ENCODE data around the gene LYPD1. TPM values are rescaled to one million over a fixed set of nuclear protein-coding genes. Genes with fewer than 3 reads are reported as not detected.

Gene LYPD1
- total and polyA plus RNA-seq, 8 donors = 0.53 to 5.6 (median 1.3) TPM

DNA sequence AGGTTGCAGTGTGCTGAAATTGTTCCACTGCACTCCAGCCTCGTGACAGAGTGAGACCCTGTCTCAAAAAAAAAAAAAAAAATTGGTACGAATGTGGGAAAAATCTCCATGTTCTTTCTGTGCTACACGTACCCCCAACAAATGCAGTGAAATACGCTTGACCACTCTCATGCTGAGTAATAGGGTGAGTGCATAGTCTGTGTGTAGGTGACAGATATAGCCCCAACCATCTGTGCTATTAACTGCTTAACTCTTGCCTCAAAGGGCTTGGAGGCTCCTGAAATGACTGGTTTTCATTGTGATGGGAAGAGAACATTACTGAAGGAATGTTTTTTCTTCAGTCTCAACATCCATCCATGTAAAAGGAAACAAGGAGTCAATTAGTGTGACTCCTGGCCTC is 15.7 kb downstream of the LYPD1 start:
- intact Hi-C loops (cut with DNase I) = no loop called here
- no peaks in the 10 kb centered on the region for H3K27me3 ChIP-seq
- H3K9me3 ChIP-seq = no peaks in the 10 kb centered on the region
- TF ChIP-seq, protein P1, sequence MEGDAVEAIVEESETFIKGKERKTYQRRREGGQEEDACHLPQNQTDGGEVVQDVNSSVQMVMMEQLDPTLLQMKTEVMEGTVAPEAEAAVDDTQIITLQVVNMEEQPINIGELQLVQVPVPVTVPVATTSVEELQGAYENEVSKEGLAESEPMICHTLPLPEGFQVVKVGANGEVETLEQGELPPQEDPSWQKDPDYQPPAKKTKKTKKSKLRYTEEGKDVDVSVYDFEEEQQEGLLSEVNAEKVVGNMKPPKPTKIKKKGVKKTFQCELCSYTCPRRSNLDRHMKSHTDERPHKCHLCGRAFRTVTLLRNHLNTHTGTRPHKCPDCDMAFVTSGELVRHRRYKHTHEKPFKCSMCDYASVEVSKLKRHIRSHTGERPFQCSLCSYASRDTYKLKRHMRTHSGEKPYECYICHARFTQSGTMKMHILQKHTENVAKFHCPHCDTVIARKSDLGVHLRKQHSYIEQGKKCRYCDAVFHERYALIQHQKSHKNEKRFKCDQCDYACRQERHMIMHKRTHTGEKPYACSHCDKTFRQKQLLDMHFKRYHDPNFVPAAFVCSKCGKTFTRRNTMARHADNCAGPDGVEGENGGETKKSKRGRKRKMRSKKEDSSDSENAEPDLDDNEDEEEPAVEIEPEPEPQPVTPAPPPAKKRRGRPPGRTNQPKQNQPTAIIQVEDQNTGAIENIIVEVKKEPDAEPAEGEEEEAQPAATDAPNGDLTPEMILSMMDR (IDR thresholded peaks at IDR 0.05) = no peak
- ATAC-seq (no peak), DNase-seq (no peak)
- no peaks in the 10 kb centered on the region for H3K4me1 ChIP-seq
- no peak overlapping the region for H3K4me3 ChIP-seq
- H3K27ac ChIP-seq = no peak overlapping the region
- no peaks in the 10 kb centered on the region for H3K36me3 ChIP-seq

DNA sequence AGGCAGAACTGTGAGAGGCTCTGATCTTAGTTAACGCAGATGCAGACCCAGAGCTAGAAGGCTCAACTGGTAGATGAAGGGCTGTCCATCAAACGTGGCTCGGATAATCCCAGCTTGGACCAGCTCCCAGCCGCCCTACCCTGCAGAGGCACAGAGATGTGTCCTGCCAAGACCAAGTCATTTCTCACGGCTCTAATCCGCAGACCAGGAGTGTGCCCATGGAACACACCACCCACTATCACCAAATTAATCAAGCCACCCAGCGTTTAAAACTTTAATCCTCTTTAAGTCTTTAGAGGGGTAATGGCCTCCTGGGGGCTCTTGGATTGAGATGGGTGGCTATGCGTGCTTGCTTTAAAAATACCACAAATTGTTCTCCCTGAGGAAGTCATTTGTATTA is 17.5 kb downstream of the LYPD1 start:
- H3K4me3 ChIP-seq = no peak overlapping the region
- H3K27ac ChIP-seq = no peak overlapping the region
- DNase-seq (peak in 1 of 4 donors; percentile 31), ATAC-seq (no peak)
- TF ChIP-seq, protein P1 (IDR thresholded peaks at IDR 0.05) = no peak
- no peaks in the 10 kb centered on the region for H3K36me3 ChIP-seq
- no peaks in the 10 kb centered on the region for H3K27me3 ChIP-seq
- H3K4me1 ChIP-seq = no peaks in the 10 kb centered on the region
- H3K9me3 ChIP-seq = no peaks in the 10 kb centered on the region
- intact Hi-C loops (cut with DNase I) = no loop called here

DNA sequence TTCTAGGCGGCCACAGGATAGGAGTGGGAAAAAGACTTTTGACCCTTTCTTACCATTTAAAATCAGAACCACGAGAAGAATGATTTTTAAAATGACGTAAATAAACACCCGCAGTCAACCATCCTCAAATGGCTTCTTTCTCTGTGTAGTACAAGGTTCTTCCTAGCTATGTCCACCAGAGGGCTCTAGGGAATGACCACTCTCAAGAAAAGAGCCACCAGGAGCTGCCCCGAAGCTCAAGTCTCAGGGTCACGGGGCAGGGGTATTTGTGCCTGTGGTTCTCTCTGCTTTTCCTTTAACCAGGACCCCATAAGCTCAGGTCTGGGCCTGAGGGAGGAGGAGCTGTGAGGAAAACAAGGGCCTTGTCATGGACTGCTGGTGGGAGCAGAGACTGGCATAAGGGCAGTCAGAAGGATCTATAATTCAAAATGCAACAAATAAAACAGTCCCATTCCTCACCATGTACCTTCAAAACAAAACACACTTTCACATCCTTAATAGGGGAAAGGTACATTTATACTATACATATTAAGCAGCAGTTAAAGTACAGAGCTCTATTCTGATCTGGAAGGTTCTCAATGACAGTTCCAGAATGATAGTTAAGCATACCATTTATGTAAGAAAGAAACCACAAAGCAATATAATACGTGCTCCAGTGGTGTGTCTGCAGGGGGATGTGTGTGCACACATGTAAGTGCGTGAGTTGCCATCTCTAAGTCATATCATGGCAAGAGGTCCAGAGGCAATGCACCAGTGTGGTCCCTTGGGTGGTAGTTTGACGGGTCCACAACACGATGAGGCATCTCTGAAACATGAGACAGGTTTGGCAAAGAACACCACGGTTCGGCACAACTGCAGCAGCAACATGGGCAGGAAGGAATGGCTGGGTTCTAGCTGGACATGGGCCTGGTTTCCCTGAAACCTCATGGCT is 18.6 kb downstream of the LYPD1 start:
- Histone ChIP-seq H3K27me3 (no peaks in the 10 kb centered on the region), H3K4me3 (no peak overlapping the region), H3K36me3 (no peaks in the 10 kb centered on the region), H3K4me1 (no peaks in the 10 kb centered on the region), H3K9me3 (no peaks in the 10 kb centered on the region), H3K27ac (no peak overlapping the region)
- TF ChIP-seq, protein P1 (IDR thresholded peaks at IDR 0.05) = peak in 1 of 2 donors; percentile 35
- ATAC-seq (no peak), DNase-seq (peak in 1 of 4 donors; percentile 51)
- intact Hi-C loops (cut with DNase I) = no loop called here

DNA sequence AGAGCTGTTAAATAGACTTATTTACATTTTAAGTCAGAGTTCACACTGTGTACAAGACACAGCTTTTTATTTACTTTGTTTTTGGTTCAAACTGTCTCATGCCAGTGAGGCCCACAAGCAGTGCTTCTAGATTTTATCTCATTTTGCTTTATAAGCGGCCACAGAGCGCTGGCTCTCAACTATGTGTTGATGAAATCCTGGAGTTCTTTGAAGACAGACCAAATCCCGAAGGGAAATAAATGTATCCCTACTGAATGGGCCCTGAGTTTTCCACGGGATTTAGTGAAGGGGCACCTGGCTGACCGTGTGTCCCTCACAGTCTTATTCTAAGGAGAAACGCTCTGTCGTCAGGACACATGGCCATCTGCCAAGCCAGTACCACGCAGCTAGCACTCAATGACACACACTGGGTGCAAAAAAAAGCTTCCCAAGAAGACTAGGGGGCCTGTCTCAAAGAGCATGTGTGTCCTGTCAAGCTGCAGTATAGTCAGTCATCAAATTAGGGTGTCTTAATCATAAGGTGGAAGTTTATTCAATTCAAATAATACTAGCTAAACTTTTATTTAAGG is 23.4 kb downstream of the LYPD1 start:
- Histone ChIP-seq H3K4me1 (no peaks in the 10 kb centered on the region), H3K27ac (no peak overlapping the region), H3K9me3 (no peaks in the 10 kb centered on the region), H3K36me3 (no peaks in the 10 kb centered on the region), H3K4me3 (no peak overlapping the region), H3K27me3 (no peaks in the 10 kb centered on the region)
- TF ChIP-seq, protein P1 (IDR thresholded peaks at IDR 0.05) = no peak
- no peak for DNase-seq
- no peak for ATAC-seq
- intact Hi-C loops (cut with DNase I) = no loop called here
